BJ (cell line): ENCODE results near the gene SGCA. TPM values are rescaled to one million over a fixed set of nuclear protein-coding genes. Genes with fewer than 3 reads are reported as not detected.

Source experiments
- CTCF ChIA-PET: fragments of 350-600 bp; formaldehyde crosslinking; extraction: SDS; loops from one replicate; lab custom pipeline; 2021; ENCODE audit warnings: antibody characterized with exemption, inconsistent platforms; lab: Yijun Ruan, JAX
- POLR2A ChIA-PET: fragments of 300-600 bp; sonication (Branson Sonifier 250); formaldehyde crosslinking; extraction: SDS; loops from one replicate; lab custom pipeline; 2021; ENCODE audit warnings: antibody characterized with exemption; lab: Charles Lee
- DNase-seq: peaks from one replicate; pipeline ENCODE4 v3.0.0-alpha.2; 2011; ENCODE audit warnings: low read depth
- H3K27me3 ChIP-seq: 2 replicates; pipeline ENCODE4 v1.6.0; 2011; ENCODE audit warnings: low read length; ENCODE audit not compliant: control insufficient read depth, insufficient read depth
- H3K36me3 ChIP-seq: 2 replicates; pipeline ENCODE4 v1.5.1; 2011; ENCODE audit warnings: low read length; ENCODE audit not compliant: control insufficient read depth, insufficient read depth
- H3K4me3 ChIP-seq: 2 replicates; pipeline ENCODE4 v1.5.1; 2011; ENCODE audit warnings: low read depth, mild to moderate bottlenecking, control low read depth, low read length
- polyA plus RNA-seq: library from polyadenylated mRNA; depleted of rRNA; stranded (reverse); fragments of >200 nt; gene quantifications from 2 replicates; pipeline ENCODE4 v1.2.3, GENCODE V29; 2011
- TF ChIP-seq, protein P1 (sequence below): IDR thresholded peaks from 2 replicates; pipeline ENCODE4 v1.5.1; 2011; ENCODE audit warnings: low read depth, mild to moderate bottlenecking, control low read depth, inconsistent platforms, low read length, moderate library complexity; ENCODE audit not compliant: insufficient read depth

Gene SGCA
- polyA plus RNA-seq, 1 experiment: 0.40 TPM

DNA sequence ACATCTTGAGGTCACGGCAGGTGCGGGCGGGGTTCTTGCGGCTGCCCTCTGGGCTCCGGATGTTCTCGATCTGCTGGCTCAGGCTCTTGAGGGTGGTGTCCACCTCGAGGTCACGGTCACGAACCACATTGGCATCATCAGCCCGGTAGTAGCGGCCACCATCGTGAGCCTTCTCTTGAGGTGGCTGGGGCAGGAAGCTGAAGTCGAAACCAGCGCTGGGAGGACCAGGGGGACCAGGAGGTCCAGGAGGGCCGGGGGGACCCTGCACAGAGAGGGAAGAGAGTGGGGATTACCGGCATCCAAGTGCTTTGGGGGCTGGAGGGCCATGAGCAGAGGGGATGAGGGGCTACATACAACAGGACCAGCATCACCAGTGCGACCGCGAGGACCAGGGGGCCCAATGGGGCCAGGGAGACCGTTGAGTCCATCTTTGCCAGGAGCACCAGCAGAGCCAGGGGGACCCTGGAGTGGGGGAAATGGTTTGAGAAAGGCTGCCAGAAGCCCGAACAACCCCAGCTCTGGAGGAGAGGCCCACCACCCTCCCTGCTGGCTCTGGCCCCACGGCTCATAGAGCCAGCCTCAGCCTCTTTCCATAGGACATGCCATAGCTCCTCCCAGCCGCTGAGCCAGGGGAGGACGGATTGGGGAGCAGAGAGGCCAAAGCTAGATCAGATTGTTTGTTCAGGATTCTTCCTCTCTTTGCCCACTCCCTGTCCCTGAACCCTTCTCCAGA lies 21.0 kb downstream of the SGCA start:
- POLR2A ChIA-PET: interaction anchor here (1.5 to 2.1 kb wide), 4 partner anchors 10 to 83 kb away, joined by 5 to 13 read pairs (median 6); no protein-coding TSS in a partner anchor

DNA sequence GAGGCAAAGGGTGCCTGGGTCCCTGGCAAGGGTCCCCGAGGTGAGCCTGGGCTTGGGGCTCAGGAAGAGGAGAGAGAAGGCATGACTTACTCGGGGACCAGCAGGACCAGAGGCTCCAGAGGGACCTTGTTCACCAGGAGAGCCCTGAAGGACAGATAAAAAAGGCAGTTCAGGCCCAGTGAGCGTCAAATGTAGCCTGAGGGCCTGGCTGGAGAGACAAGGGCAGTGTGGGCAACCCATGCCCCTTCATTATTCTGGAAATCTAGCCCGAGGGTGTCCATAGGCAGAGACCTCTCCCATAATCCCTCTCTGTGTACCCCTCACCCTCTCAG lies 21.6 kb downstream of the SGCA start:
- ChIA-PET POLR2A (interaction anchor here (1.5 to 2.1 kb wide), 4 partner anchors 10 to 83 kb away, joined by 5 to 13 read pairs (median 6); no protein-coding TSS in a partner anchor), CTCF (interaction anchor here (0.9 to 3.3 kb wide), 7 partner anchors 9 to 87 kb away, joined by 3 to 43 read pairs (median 7); partner anchors contain the start of gene TMEM92)
- no peak for DNase-seq
- H3K4me3 ChIP-seq: no peak overlapping the region
- H3K36me3 ChIP-seq: peaks cover 74% of the 10 kb centered on the region
- TF ChIP-seq, protein P1, sequence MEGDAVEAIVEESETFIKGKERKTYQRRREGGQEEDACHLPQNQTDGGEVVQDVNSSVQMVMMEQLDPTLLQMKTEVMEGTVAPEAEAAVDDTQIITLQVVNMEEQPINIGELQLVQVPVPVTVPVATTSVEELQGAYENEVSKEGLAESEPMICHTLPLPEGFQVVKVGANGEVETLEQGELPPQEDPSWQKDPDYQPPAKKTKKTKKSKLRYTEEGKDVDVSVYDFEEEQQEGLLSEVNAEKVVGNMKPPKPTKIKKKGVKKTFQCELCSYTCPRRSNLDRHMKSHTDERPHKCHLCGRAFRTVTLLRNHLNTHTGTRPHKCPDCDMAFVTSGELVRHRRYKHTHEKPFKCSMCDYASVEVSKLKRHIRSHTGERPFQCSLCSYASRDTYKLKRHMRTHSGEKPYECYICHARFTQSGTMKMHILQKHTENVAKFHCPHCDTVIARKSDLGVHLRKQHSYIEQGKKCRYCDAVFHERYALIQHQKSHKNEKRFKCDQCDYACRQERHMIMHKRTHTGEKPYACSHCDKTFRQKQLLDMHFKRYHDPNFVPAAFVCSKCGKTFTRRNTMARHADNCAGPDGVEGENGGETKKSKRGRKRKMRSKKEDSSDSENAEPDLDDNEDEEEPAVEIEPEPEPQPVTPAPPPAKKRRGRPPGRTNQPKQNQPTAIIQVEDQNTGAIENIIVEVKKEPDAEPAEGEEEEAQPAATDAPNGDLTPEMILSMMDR: no peak
- no peaks in the 10 kb centered on the region for H3K27me3 ChIP-seq

More for the DNA sequence above, 21.0 kb downstream of the SGCA start:
- TF ChIP-seq, protein P1: no peak
- CTCF ChIA-PET: interaction anchor here (0.9 to 3.3 kb wide), 7 partner anchors 9 to 88 kb away, joined by 3 to 43 read pairs (median 7); partner anchors contain the start of gene TMEM92
- no peak overlapping the region for H3K4me3 ChIP-seq
- no peak for DNase-seq
- H3K36me3 ChIP-seq: peaks cover 69% of the 10 kb centered on the region
- no peaks in the 10 kb centered on the region for H3K27me3 ChIP-seq

DNA sequence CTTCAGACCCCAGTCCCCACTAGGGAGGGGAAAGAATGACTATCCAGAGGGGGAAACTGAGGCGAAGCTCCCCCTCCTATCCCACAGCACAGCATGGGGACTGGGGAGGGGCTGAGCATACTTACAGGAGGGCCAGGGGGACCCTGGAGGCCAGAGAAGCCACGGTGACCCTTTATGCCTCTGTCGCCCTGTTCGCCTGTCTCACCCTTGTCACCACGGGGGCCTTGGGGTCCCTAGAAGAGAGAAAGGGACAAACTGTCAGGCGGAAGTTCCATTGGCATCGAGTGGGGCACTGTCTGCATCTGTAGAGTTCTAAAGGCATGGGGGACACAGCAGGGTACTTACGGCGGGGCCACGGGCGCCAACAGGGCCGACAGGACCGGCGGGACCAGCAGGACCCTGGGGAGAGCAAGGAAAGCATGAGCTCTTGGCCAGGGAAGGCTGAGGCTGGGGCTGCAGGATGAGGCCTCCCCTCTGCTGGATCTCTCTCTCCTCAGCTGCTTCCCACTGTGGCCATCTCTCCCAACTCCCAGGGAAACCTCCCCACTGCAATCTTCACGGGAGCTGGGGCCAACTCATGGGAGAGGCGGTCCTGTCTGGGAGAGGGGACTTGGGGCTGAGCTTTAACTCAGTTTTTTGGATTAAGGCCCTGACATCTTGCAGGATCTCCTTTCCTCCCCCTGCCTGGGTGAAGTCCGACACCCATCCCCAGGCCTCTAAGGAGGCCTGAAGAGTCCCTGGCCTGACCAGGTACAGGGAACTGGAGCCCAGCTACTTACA lies 22.1 kb downstream of the SGCA start:
- TF ChIP-seq, protein P1: no peak
- DNase-seq: no peak
- Histone ChIP-seq H3K36me3 (peaks cover 80% of the 10 kb centered on the region), H3K27me3 (no peaks in the 10 kb centered on the region), H3K4me3 (no peak overlapping the region)
- ChIA-PET POLR2A (interaction anchor here (0.8 to 2.1 kb wide), 6 partner anchors 9 to 82 kb away, joined by 4 to 13 read pairs (median 6); no protein-coding TSS in a partner anchor), CTCF (interaction anchor here (0.9 to 3.3 kb wide), 7 partner anchors 8 to 86 kb away, joined by 3 to 43 read pairs (median 7); partner anchors contain the start of gene TMEM92)

DNA sequence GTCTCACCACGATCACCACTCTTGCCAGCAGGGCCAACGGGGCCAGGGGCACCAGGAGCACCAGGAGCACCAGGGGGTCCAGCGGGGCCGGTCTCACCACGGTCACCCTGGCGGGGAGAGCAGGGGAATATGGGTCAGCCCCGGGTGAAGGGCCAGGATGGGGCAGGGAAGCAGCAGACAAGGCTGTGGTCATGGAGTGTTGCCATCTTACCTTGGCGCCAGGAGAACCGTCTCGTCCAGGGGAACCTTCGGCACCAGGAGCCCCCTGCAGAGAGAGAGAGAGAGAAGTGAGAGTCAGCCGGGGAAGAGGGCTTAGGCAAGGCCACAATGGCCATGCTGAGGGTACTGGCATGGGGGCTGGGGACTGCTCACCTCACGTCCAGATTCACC lies 22.7 kb downstream of the SGCA start:
- no peak for DNase-seq
- H3K27me3 ChIP-seq: no peaks in the 10 kb centered on the region
- H3K36me3 ChIP-seq: peaks cover 84% of the 10 kb centered on the region
- POLR2A ChIA-PET: interaction anchor here (0.8 to 2.1 kb wide), 6 partner anchors 9 to 82 kb away, joined by 4 to 13 read pairs (median 6); no protein-coding TSS in a partner anchor
- no peak overlapping the region for H3K4me3 ChIP-seq
- CTCF ChIA-PET: interaction anchor here (1.6 to 3.3 kb wide), 4 partner anchors 8 to 82 kb away, joined by 3 to 43 read pairs (median 14); no protein-coding TSS in a partner anchor
- TF ChIP-seq, protein P1: no peak
